ENCODE measurements around the gene LMNTD2. TPM values are rescaled to one million over a fixed set of nuclear protein-coding genes. Genes with fewer than 3 reads are reported as not detected.

LMNTD2 gene
- polyA plus RNA-seq, 2 of the 4 experiments (the other 2 are of a cell fraction): 2.2 to 3.5 TPM

GRCh38 chr11:553988-554340, 6.6 kb downstream of the LMNTD2 start (continued):
- TF ChIP-seq BHLHE40 (IDR thresholded peaks at IDR 0.05; ENCODE audit: low read depth, low read length) (no peak), RAD21 (conservative IDR thresholded peaks at IDR 0.05 in 1 of 2, IDR thresholded peaks at IDR 0.05 in 1 of 2) (no peak), ZC3H11A (IDR thresholded peaks at IDR 0.05) (no peak), JUN (IDR thresholded peaks at IDR 0.05) (no peak), NPAS2 (CRISPR knock-in tag; IDR thresholded peaks at IDR 0.05; ENCODE audit: borderline replicate concordance) (no peak), CEBPB (IDR thresholded peaks at IDR 0.05) (no peak), CHD4 (IDR thresholded peaks at IDR 0.05; ENCODE audit: borderline replicate concordance) (no peak)

GRCh38 chr11:553083-553987, 7.2 kb downstream of the LMNTD2 start:
- no peaks in the 10 kb centered on the region for H3K9me3 ChIP-seq
- no peak overlapping the region; a peak in 2 of 6 replicates for H3K27ac ChIP-seq
- FAIRE-seq: no peak
- ChIA-PET CTCF (interaction anchor here (0.6 to 5.9 kb wide), 9 partner anchors 9 to 216 kb away, joined by 3 to 66 read pairs (median 5); partner anchors contain the start of genes EPS8L2 and TMEM80), POLR2A (no interaction called here)
- no peak for ATAC-seq
- no peak overlapping the region for H3K4me3 ChIP-seq
- WGBS (ENCODE audit: missing lambda C conversion rate): 82% methylated on average over 19 of the region's 27 CpGs
- DNase-seq (ENCODE audit: low read depth in 1 of 2, low spot score in 1 of 2): no peak
- TF ChIP-seq TFCP2L1 (CRISPR knock-in tag; IDR thresholded peaks at IDR 0.05) (no peak), FOSB (CRISPR knock-in tag; IDR thresholded peaks at IDR 0.05) (no peak), JUN (IDR thresholded peaks at IDR 0.05) (no peak), RAD21 (conservative IDR thresholded peaks at IDR 0.05 in 1 of 2, IDR thresholded peaks at IDR 0.05 in 1 of 2) (no peak), REST (IDR thresholded peaks at IDR 0.05) (no peak), ZSCAN20 (CRISPR knock-in tag; IDR thresholded peaks at IDR 0.05) (no peak), MAX (IDR thresholded peaks at IDR 0.05) (no peak), HDAC2 (IDR thresholded peaks at IDR 0.05) (no peak), ELK1 (IDR thresholded peaks at IDR 0.05; ENCODE audit: low read depth, low read length) (no peak), NPAS2 (CRISPR knock-in tag; IDR thresholded peaks at IDR 0.05; ENCODE audit: borderline replicate concordance) (no peak), SREBF2 (IDR thresholded peaks at IDR 0.05) (no peak), POLR2A (IDR thresholded peaks at IDR 0.05; ENCODE audit: low read length) (no peak), HOXB5 (CRISPR knock-in tag; IDR thresholded peaks at IDR 0.05) (no peak), KDM5A (IDR thresholded peaks at IDR 0.05) (no peak), BCL3 (IDR thresholded peaks at IDR 0.05) (no peak), FOXS1 (CRISPR knock-in tag; IDR thresholded peaks at IDR 0.05) (no peak)
- no peak overlapping the region for H3K4me2 ChIP-seq
- H3K4me1 ChIP-seq: peaks cover 14% of the 10 kb centered on the region; the same call in 2 of the 3 replicates
